AG04449 (cell line): ENCODE measurements around the gene PREP.

Experiments used
- CTCF ChIA-PET: fragments of 350-600 bp; formaldehyde crosslinking; extraction: SDS; loops from one replicate; lab custom pipeline; 2021; ENCODE audit warnings: antibody characterized with exemption; lab: Yijun Ruan, JAX
- POLR2A ChIA-PET: fragments of 400-600, 350-600 bp; formaldehyde crosslinking; extraction: SDS; loops from one replicate; lab custom pipeline; 2020; ENCODE audit warnings: antibody characterized with exemption, inconsistent platforms; lab: Yijun Ruan, JAX
- DNase-seq: peaks from one replicate; pipeline ENCODE4 v3.0.0-alpha.2; 2010; ENCODE audit warnings: low read depth, low spot score
- H3K4me3 ChIP-seq: 2 replicates; pipeline ENCODE4 v1.5.1; 2011; ENCODE audit warnings: low read depth, mild to moderate bottlenecking, control low read depth, low read length
- CTCF ChIP-seq: IDR thresholded peaks from one replicate; pipeline ENCODE4 v1.5.1; 2011; ENCODE audit warnings: mild to moderate bottlenecking, moderate library complexity, low read length, control low read depth, inconsistent platforms; ENCODE audit not compliant: insufficient read depth; ENCODE audit errors: missing control alignments

The PREP gene

GRCh38 chr6:105301756-105302616 lies 100.9 kb downstream of the PREP start:
- TF ChIP-seq CTCF, result no peak
- H3K4me3 ChIP-seq, result no peak overlapping the region
- POLR2A ChIA-PET, result no interaction called here
- CTCF ChIA-PET, result interaction anchor here (0.7 to 1.4 kb wide), 2 partner anchors 12 to 214 kb away, joined by 3 to 5 read pairs; no protein-coding TSS in a partner anchor
- no peak for DNase-seq

- no peak overlapping the region for H3K4me3 ChIP-seq
- no peak for DNase-seq
- ChIA-PET CTCF (interaction anchor here (0.7 kb wide), 2 partner anchors 61 to 213 kb away, joined by 3 read pairs; no protein-coding TSS in a partner anchor), POLR2A (no interaction called here)
- TF ChIP-seq CTCF, result no peak
Measured at GRCh38 chr6:105301072-105301503, 101.8 kb downstream of the PREP start.

GRCh38 chr6:105300090-105300489 lies 102.8 kb downstream of the PREP start:
- POLR2A ChIA-PET, result no interaction called here
- no peak for DNase-seq
- no peak overlapping the region for H3K4me3 ChIP-seq
- no peak for TF ChIP-seq CTCF
- CTCF ChIA-PET, result no interaction called here

DNA sequence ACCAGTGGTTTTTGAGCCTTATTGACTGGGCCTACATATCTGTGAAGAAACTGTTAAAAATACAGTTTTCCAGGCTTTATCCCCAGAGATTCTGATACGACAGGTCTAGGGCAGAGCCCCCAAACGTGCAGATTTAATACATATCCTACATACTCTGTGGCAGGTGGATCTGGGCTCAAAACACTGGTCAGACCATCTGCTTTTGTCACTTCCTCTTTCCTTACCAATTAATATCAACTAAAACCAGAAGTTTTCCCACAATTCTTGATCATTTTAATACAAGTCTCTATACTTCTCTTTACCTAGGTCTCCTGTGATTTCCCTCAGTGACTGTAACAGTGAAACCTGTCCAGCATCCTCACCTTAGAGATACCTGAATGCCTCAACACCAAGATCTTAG lies 108.8 kb downstream of the PREP start:
- POLR2A ChIA-PET, result no interaction called here
- H3K4me3 ChIP-seq, result no peak overlapping the region
- no peak for DNase-seq
- no peak for TF ChIP-seq CTCF
- CTCF ChIA-PET, result interaction anchor here (1.5 to 1.6 kb wide), 2 partner anchors 69 to 158 kb away, joined by 3 read pairs; a partner anchor contains a TSS

DNA sequence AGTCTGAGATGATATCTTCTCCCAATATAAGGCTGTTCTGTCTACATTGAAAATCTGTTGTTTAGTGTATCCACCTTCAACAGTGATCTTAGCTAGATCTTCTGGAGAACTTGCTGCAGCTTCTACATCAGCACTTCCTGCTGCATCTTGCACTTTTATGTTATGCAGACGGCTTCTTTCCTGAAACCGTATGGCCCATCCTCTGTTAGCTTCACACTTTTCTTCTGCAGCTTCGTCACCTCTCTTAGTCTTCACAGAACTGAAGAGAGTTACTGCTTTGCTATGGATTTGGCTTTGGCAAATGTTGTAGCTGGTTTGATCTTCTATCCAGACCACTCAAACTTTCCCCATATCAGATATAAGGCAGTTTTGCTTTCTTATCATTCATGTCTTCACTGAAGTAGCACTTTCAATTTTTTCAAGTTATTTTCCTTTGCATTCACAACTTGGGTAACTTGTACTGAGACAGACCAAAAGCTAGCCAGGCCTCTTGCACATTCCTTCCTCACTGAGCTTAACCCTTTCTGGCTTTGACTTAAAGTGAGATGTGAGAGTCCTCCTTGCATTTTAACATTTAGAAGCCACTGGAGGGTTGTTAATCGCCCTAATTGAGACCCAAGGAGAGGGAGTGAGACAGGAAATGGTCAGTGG lies 110.1 kb downstream of the PREP start:
- no peak for DNase-seq
- ChIA-PET POLR2A (no interaction called here), CTCF (interaction anchor here (1.5 kb wide), 2 partner anchors 8 to 156 kb away, joined by 3 to 4 read pairs; a partner anchor contains a TSS)
- no peak for TF ChIP-seq CTCF
- no peak overlapping the region for H3K4me3 ChIP-seq

DNA sequence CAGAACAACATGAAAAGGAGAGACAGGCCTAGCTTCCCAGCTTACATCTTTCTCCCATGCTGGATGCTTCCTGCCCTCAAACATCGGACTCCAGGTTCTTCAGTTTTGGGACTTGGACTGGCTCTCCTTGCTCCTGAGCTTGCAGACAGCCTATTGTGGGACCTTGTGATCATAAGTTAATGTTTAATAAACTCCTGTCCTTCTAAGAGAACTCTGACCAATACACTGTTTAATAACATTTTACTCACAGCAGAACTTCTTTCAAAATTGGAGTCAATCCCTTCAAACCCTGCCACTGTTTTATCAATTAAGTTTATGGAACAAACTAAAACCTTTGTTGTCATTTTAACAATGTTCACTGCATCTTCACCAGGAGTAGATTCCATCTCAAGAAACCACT lies 111.4 kb downstream of the PREP start:
- no peak overlapping the region for H3K4me3 ChIP-seq
- TF ChIP-seq CTCF, result no peak
- ChIA-PET CTCF (no interaction called here), POLR2A (no interaction called here)
- DNase-seq, result no peak
